ENCODE data around the gene FNDC5.

The FNDC5 gene

DNA sequence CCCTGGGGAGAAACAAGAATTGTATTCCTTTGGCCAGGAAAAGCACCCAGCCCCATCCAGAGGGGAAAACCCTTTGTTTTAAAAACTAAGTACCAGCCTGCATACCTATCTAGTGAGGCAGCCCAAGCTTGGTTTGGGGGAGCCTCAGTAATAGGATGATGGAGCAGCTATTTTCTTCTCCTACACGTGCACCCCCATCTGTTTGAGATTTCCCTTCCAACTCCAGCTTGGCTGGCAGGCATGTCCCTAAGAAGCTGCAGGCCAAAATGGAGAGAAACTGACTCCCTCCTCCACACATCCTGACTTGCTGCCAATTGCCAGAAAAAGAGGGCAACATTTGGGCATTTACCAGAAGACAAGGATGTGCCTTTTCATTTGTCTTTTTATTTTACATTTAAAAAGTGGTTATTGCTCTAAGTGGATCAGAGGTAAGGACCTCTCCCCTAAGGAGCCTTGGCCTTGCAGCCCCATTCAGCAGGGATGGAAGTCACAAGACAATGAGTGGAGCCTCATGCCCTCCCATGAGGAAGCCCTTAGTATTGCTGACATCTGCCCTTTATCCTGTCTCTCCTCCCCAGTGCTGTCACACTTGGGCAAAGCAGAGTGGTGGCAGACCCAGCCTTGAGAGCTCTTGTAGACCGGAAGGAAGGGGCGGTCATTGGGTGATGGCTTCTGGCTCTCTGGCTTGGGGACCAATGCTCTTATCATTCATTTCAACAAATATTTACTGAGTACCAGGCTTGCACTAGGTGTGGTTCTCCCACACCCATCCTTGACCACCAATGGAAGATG lies 8.6 kb downstream of the FNDC5 start:
- Histone ChIP-seq H3K27me3 (no peaks in the 10 kb centered on the region), H3K36me3 (no peaks in the 10 kb centered on the region), H3K4me3 (ENCODE audit: low read depth, low read length) (no peak overlapping the region), H3K4me1 (no peaks in the 10 kb centered on the region), H3K9me3 (no peaks in the 10 kb centered on the region)
- DNase-seq: no peak
- TF ChIP-seq, protein P1, sequence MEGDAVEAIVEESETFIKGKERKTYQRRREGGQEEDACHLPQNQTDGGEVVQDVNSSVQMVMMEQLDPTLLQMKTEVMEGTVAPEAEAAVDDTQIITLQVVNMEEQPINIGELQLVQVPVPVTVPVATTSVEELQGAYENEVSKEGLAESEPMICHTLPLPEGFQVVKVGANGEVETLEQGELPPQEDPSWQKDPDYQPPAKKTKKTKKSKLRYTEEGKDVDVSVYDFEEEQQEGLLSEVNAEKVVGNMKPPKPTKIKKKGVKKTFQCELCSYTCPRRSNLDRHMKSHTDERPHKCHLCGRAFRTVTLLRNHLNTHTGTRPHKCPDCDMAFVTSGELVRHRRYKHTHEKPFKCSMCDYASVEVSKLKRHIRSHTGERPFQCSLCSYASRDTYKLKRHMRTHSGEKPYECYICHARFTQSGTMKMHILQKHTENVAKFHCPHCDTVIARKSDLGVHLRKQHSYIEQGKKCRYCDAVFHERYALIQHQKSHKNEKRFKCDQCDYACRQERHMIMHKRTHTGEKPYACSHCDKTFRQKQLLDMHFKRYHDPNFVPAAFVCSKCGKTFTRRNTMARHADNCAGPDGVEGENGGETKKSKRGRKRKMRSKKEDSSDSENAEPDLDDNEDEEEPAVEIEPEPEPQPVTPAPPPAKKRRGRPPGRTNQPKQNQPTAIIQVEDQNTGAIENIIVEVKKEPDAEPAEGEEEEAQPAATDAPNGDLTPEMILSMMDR (IDR thresholded peaks at IDR 0.05; ENCODE audit: low read depth, low read length): no peak

DNA sequence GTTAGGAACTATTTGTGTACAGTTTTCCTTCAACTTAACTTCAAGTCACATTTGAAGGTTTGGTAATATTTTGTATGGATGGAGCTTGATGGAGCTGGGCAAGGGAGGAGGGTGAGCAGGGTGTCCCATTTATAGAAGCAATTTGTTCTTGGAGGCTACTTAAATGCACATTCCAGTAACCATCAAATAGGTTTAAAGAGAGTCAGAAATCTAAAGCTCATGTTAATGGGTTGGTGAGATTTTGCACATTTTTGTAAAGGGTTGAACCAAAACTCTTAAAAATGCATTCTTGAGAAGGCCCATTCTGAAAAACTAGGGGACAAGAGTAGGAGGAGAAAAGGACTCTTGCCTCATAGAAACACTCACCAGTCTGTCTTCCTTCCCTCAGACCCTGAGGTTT lies 10.1 kb downstream of the FNDC5 start:
- H3K9me3 ChIP-seq: no peaks in the 10 kb centered on the region
- no peaks in the 10 kb centered on the region for H3K4me1 ChIP-seq
- no peak for DNase-seq
- TF ChIP-seq, protein P1 (IDR thresholded peaks at IDR 0.05; ENCODE audit: low read depth, low read length): no peak
- H3K4me3 ChIP-seq (ENCODE audit: low read depth, low read length): no peak overlapping the region
- H3K36me3 ChIP-seq: no peaks in the 10 kb centered on the region
- no peaks in the 10 kb centered on the region for H3K27me3 ChIP-seq

DNA sequence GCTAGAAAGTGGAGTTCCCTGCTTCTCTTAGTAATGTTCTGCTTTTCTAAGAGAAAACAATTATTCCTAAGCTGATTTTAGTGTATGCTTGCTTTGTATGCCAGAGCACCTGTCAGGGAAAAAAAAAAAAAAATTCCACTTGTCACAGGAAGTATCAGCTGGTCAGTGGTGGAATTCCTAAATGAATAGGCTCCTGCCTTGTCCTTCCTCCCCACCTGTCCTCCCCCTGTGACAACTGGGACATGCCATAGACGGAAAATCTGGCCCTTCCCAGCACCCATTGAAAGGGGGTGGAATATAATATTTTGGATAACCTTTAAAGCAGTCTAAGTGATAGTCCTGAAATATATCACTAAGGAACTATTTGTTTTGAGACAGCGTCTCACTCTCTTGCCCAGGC lies 10.8 kb downstream of the FNDC5 start:
- DNase-seq: no peak
- TF ChIP-seq, protein P1 (IDR thresholded peaks at IDR 0.05; ENCODE audit: low read depth, low read length): no peak
- Histone ChIP-seq H3K4me3 (ENCODE audit: low read depth, low read length) (no peak overlapping the region), H3K4me1 (no peaks in the 10 kb centered on the region), H3K9me3 (no peaks in the 10 kb centered on the region), H3K27me3 (no peaks in the 10 kb centered on the region), H3K36me3 (no peaks in the 10 kb centered on the region)

DNA sequence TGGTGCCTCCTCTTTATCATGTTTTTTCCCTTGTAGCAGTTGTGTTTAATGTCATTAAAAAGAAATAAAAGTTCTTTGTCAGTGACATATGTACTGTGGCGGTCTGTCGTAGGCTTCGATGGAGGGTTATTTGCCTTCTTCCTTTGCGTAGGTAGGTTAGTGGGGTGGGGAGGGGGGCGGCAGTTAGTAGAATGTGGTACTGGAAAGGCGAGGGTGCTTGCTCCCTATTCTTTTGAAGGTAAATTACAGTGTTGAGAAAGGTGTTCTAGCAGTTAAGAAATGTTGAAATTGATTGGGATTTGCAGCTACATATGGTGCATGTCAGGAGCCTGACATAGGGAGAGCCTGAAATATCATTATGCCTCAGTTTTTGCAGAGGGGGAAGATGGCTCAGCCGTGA lies 11.9 kb downstream of the FNDC5 start:
- no peaks in the 10 kb centered on the region for H3K9me3 ChIP-seq
- no peaks in the 10 kb centered on the region for H3K27me3 ChIP-seq
- no peaks in the 10 kb centered on the region for H3K4me1 ChIP-seq
- no peak overlapping the region for H3K4me3 ChIP-seq (ENCODE audit: low read depth, low read length)
- TF ChIP-seq, protein P1 (IDR thresholded peaks at IDR 0.05; ENCODE audit: low read depth, low read length): no peak
- no peaks in the 10 kb centered on the region for H3K36me3 ChIP-seq
- DNase-seq: no peak

DNA sequence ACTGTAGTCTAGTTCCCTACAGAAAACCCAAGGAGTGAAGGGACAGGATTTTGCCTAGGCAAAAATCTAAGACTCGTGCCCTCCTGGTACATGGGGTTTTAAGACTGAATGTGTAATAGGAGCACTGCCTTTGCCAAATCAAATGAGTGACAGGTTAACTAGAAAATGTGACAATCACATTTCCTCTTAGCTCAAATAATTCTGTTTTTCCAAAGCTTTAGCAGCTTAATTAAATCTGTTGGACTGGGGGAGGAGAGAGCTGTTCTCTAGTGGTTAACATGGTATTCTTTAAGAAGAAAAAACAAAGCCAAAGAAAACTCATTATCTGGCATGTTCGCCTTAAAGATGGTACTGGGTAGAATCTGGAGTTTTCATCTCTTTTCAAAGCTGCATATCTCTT lies 12.6 kb downstream of the FNDC5 start:
- TF ChIP-seq, protein P1 (IDR thresholded peaks at IDR 0.05; ENCODE audit: low read depth, low read length): no peak
- DNase-seq: no peak
- no peaks in the 10 kb centered on the region for H3K36me3 ChIP-seq
- no peaks in the 10 kb centered on the region for H3K4me1 ChIP-seq
- no peak overlapping the region for H3K4me3 ChIP-seq (ENCODE audit: low read depth, low read length)
- H3K27me3 ChIP-seq: no peaks in the 10 kb centered on the region
- H3K9me3 ChIP-seq: no peaks in the 10 kb centered on the region

DNA sequence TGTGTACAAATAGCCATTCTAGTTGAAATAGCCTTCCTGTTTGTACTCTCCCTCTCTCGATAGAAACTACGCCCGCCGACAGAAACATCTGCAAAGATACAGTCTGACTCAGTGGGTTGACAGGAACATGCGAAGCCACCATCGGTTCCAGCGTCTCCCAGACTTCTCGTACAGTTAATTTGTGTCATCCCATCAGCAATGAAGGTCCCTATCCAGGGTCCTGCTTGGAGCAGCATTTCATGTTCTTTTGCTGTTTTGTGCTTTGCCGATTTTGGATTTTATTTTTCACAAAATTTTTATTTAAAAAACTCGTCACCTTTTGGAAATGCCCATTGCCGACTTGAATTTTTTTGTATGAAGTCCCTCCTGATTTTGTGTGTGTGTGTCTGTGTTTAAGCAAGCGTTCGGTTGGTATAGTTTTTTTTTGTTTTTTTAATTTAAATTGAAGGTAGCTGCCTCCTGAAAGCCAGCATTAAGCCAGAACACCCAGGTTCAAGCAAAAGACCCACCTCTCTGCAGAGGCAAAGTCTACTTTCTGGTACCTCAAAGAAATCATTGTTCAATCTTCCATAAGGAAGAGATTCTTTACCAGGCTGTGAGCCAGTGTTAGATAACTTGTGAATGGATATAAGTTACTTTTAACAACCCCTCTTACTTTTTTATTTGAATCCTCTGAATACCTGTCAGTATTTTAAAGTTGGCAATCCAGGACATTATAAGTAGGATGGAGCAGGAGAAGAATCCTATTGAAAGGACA lies 14.7 kb downstream of the FNDC5 start:
- H3K36me3 ChIP-seq: no peaks in the 10 kb centered on the region
- H3K4me3 ChIP-seq (ENCODE audit: low read depth, low read length): no peak overlapping the region
- DNase-seq: no peak
- H3K9me3 ChIP-seq: no peaks in the 10 kb centered on the region
- no peaks in the 10 kb centered on the region for H3K4me1 ChIP-seq
- H3K27me3 ChIP-seq: no peaks in the 10 kb centered on the region
- TF ChIP-seq, protein P1 (IDR thresholded peaks at IDR 0.05; ENCODE audit: low read depth, low read length): no peak
